HL-60/S4 treated with phorbol 12-myristate 13-acetate at 8.2 ng/mL for 4 days and 3 days (cell line): ENCODE results near the gene ZNF689.

ENCODE experiments used
- in situ Hi-C: fragments of 300-500 bp; cut with MboI; formaldehyde crosslinking; loops from 2 replicates; pipeline ENCODE4 v1.15.0; 2022; ENCODE audit warnings: low sequenced_read_pairs

Gene ZNF689

DNA sequence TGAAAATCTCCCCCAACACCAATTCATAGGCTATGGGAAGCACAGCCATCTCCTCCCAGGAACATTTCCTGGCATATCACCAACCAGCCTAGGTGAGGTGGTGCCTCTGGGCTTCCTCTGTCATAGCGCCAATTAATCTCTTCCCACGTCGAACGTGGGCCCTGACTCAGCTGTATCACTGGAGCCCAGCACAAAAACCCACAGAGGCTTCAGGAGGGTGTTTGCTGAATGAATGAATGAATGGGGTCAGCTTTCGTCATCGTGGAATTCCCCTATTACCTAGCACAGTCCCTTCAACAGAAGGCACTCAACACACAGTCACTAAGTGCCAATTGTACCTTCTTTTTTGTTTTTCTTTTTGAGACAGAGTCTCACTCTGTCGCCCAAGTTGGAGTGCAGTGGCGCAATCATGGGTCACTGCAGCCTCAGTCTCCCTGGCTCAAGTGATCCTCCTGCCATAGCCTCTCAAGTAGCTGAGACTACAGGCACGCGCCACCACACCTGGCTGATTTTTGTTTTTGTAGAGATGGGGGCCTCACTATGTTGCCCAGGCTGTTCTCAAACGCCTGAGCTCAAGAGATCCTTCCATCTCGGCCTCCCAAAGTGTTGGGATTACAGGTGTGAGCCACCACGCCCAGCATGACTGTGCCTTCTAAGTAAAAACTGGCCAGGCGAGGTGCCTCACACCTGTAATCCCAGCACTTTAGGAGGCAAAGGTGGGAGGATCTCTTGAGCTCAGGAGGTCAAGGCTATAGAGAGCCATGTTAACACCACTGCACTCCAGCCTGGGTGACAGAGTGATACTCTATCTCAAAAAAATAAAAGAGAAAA, 42.8 kb downstream of the ZNF689 start:
- in situ Hi-C loops, result no loop called here

DNA sequence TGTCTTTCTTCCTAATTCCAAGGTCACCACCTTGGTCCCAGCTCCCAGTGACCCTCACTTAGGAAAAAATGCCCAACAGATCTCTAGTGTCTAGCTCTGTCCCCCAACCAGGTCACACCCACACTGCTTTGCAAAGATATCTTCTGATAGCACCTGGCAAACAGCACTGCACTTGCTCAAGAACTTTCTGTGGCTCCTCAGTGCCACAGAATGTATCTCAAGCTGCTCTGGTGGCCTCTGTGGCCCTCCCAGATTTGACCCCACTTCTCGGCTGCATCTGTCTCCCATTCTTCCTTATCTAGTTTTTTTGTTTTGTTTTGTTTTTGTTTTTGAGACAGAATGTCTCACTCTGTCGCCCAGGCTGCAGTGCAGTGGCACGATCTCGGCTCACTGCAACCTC, 43.7 kb downstream of the ZNF689 start:
- in situ Hi-C loops, result no loop called here

DNA sequence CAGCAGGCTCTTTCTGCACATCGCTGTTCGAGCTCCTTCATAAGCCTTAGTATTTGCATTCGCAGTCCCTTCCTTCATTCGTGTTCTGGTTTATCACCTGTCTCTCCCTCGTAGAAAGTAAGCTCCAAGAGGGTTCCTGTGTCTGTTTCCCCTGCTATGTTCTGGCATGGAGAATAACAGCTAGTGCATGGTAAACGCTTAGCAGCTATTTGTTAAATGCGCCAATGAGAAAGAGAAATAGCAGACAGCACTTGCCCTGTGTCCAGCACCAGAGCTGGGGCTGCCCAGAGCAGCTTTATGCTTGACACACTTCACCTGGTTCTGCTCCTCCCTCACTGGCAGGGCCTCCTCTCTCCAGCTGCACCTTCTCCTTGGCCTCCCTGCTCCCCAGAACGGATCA, 44.2 kb downstream of the ZNF689 start:
- in situ Hi-C loops, result no loop called here

DNA sequence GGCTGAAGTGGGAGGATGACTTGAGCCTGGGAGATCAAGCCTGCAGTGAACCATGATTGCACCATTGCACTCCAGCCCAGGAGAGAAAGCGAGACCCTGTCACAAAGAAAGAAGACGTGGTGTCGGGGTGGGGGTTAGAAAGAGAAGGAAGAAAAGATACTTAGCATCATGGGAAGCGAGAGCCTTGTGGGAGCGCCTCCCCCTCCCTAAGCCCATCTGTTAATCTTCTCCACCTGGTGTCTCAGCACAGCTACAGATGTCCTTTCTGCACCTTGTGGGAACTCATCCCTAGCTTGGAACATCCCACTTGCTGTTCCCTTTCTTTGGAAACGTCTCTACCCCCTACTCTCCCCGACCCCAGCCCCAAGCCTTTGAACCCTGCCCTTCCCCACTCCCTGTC, 44.7 kb downstream of the ZNF689 start:
- in situ Hi-C loops, result no loop called here

DNA sequence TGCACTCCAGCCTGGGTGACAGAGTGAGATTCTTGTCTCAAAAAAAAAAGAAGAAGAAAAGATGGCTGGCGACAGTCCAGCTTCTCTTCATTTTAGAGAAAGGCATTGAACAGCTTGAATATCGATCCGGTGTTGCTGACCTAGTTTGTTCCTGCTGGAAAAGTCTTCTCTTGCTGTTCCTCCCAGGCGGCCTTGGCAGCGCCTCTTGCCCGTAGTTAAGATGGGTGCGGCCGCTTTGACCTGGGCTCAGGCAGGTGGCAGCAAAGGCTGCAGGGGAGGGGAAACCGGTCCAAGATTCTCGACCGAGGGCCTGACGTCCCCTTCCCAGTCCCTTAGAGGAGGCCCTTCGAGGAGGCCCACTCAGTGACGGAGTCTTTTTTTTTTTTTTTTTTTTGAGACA, 48.2 kb downstream of the ZNF689 start:
- in situ Hi-C loops, result no loop called here

DNA sequence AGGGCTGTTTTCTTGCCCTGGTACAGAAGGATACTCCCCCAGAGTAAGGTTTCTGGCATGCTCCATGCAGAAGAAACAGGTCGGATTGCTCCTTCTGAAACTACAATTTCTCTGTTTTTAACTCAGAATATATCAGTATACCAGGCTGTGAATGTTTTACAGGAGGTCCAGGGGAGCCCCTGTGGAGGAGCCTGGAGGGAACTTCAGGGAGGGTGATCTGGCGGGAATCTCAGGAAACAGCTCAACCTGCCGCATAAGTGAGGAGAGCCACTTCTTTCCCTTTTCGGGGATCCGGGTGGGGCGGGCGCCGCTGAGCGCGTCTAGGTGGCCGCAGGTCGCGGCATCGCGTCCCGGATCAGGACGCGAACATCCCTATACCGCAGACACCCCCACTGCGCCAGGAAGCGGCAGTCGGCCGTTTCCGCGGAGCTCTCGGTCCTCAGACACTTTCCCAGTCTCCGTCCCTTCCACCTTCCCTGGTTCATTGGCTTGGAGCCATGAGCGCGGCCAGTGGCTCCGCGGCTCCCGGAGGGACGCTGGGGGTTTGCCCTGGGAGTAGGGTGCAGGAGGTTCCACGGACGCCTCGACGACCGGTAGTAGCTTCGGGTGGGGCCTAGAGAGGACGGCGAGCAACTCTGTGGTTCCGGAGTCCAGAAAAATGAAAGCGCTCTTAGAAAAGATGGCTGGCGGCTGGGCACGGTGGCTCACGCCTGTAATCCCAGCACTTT, 48.9 kb downstream of the ZNF689 start:
- in situ Hi-C loops, result no loop called here

DNA sequence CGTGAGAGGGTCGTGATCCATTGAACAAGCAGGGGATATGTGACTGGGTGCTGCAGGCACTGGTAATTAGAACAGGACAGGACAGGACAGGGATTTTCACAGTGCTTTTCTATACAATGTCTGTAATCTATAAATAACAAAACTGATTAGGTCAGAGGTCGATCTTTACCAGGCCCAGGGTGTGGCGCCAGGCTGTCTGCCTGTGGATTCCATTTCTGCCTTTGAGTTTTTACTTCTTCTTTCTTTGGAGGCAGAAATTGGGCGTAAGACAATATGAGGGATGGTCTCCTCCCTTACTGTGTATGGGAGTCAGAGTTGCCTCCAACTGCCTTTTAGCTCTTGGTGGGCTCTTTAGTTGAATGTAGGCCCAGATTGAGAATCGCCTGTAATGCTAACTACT, 50.5 kb downstream of the ZNF689 start:
- in situ Hi-C loops, result no loop called here

DNA sequence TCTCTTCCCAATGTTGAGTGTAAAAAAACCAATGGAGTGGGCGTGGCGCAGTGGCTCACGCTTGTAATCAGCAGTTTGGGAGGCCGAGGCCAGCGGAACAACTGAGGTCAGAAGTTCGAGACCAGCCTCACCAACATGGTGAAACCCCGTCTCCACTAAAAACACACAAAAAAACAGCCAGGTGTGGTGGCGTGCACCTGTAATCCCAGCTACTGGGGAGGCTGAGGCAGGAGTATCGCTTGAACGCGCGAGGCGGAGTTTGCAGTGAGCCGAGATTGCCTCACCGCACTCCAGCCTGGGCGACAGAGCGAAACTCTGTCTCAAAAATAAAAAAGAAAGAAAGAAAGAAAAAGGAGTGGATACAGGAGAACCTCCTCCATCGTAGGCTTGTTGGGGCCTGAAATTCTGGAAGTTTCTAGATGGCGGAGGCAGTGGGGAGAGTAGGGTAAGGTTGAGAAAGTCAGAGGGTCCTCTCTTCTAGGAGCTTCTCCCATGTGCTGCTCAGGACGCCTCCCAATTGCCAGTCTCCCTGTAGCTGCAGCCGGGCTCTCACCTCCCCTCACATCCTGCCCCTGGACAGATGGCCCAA, 51.3 kb downstream of the ZNF689 start:
- in situ Hi-C loops, result no loop called here

DNA sequence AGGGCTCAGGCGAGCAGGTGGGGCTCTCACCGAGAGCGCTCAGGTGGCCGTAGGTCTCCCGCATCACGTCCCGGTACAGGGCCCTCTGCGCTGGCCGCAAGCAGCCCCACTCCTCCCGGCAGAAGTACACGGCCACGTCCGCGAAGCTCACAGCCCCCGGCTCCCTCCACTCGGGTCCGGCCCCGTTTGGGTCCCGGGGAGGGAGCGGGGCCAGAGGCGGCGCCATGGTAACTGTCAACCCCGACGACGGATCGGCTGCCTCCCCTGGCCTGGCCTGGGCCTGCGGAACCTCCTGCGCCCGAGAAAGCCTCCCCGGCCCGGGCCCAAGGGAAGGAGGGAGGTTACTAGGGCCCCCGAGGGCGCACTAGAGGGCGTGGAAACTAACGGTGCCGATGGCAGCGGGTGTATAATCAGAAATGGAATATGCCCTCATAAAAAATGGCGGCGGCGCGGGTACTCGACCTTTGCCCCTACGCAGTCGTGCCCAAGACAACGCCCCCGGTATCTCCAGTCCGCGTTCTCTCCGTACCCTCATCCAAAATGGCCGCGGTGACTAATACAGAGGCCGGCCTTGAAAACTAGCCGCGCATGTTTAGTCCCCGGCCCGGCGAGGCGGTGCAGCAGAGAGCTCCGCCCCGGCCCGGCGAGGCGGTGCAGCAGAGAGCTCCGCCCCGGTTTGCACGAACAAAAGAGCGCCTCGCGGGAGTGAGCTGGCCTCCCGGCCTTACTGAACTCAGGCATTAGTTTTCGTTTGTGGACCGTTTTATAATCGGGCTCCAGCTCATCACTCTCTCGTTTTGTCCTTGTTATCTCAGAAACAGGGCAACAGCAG, 52.0 kb downstream of the ZNF689 start, which contains the start of gene ZNF764:
Gene ZNF764, minus strand, starts transcription at position 418 of the 832 bp plus-strand sequence. Its CDS starts 192 bp downstream, at position 226.
- in situ Hi-C loops, result no loop called here

DNA sequence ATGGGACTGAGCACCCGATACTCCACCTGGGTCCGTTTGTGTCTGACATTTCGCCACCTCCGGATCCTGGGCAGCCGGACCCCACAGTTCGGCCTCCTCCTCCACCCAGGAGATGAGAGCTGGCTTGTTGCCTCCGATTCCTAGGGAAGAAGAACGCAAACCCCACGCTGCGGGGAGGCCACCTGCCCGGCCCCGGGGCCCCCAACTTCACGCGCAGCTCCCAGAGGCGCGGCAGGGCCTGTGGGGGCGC, 52.6 kb downstream of the ZNF689 start:
- in situ Hi-C loops, result no loop called here

DNA sequence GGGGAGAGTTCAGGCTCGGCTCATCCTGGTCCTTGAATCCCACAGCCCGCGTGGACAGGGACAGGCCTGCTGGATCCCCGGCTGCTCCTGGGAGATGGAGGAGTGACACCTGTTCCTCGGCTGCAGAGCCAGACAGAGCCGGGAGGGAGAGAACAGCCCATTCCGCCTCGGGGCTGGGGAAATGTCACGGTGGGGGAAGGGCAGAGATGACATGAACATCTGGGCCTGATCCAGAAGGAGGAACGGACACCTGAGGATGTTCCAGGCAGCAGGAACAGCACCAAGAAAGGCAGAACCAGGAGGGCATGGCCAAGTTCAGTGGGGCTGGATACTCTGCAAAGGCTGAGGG, 54.1 kb downstream of the ZNF689 start:
- in situ Hi-C loops, result no loop called here

DNA sequence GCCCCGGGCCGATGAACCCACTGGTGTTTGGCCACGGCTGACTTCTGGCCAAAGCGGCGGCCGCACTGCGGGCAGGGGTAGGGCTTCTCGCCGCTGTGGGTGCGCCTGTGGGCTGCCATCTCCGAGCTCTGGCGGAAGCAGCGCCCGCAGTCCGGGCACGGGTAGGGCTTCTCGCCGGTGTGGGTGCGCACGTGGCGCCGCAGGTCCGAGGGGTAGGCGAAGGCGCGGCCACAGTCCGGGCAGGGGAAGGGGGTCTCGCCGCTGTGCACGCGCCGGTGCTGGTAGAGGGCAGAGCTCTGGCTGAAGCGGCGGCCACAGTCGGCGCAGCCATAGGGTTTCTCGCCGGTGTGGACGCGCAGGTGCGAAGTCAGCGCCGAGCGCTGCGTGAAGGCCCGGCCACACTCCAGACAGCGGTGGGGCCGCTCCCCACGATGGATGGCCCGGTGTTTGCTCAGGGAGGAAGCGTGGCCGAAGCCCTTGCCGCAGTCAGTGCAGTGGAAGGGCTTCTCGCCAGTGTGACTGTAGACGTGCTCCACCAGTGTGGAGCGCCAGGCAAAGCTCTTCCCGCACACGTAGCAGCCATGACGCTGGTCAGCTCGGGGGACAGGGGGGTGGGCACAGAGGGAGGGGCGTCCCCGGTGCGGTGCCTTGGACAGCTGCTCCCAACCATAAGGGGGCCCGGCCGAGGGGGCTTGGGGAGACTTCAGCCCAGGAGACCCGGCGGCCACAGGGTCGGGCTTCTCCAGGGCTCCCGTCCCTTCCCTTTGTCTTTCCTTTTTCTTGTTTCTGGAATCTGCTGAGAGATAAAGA, 54.7 kb downstream of the ZNF689 start:
- in situ Hi-C loops, result no loop called here

DNA sequence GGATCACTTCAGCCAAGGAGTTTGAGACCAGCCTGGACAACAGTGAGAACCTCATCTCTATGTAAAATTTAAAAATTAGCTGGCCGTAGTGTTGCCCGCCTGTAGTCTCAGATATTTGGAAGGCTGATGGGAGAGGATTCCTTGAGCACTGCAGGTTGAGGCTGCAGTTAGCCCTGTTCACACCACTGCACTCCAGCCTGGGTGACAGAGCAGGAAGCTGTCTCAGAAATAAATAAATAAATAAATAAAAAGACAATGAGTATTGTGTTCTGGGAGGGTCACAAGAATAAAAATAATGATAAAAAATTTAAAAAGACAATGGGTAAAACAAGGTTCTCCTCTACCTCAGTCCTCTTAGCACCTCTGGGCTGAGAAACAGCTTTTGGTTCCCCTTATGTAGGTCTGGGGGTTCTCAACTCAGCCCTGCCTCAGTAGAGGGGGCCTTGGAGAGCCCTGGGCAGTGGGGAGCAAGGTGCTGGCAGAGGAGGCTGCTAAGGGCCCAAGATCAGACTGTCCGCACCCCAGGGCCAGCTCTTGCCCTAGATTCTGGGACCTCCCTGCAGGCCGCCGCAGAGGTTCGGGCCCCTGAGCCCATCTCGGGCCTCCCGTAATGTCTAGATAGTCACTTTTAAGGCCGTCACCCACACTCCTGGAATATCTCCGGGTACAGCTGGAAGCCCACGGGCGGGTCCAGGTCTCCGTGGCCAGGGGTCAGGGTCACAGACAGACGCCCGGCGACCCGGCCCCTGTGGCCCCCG, 55.5 kb downstream of the ZNF689 start:
- in situ Hi-C loops, result no loop called here

DNA sequence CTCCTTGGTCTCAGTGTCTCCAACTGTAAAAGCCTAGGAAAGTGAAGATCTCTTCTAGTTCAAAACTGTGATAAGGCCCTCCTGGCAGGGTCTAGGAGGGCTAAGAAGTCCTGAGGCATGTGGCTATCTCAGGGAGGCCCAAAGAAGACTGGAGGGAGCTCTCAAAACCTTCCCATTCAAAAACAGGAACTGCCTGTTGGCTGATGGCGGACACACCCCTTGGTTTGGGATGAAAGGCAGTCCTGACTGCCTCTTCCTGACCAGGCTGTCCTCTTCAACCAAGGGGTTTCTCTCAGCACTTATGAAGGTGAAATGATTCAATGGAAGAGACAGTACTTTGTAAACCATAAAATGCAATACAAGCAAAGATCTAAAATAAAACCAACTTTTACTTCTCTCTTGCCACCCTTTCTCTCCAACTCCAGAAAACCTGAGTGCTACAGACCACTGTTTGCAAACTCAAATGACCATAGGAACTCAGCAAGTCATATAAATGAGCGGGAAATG, 56.7 kb downstream of the ZNF689 start:
- in situ Hi-C loops, result no loop called here

DNA sequence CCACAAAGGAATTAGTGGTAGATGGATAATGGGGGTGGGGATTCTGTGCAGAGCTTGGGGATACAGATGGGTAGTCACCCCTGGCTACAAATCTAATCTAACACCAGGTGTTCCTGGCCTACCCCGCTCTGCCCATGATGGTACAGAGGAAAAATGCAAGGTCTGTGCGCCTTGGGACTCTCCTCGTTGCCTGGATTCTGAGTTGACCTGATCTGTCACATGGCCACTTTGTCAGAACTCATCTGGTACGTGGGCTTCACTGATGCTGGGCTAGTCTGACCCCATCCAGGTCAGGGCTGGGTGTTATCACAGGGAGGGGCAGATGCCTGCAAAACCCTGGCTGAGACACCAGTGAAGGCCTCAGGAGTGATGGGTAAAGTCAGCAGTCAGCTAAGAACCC, 57.2 kb downstream of the ZNF689 start:
- in situ Hi-C loops, result no loop called here
